GOT3 (cell line): ENCODE measurements around the gene IRS1.

Experiments
- DNase-seq: peaks from one replicate; lab custom pipeline; 2025; ENCODE audit warnings: mixed read lengths; lab: John Stamatoyannopoulos, UW

The IRS1 gene

GRCh38 chr2:226825056-226825455, 25.4 kb upstream of the IRS1 start:
- no peak for DNase-seq

GRCh38 chr2:226818930-226819329, 19.3 kb upstream of the IRS1 start:
- no peak for DNase-seq

- DNase-seq = no peak
Measured at GRCh38 chr2:226813148-226813701, 13.6 kb upstream of the IRS1 start.

GRCh38 chr2:226803410-226803809, 3.8 kb upstream of the IRS1 start:
- no peak for DNase-seq

- no peak for DNase-seq
Measured at GRCh38 chr2:226802573-226802972, 3.0 kb upstream of the IRS1 start.

- DNase-seq = no peak
Measured at GRCh38 chr2:226800941-226801784, 1.5 kb upstream of the IRS1 start.

- DNase-seq = no peak
Measured at GRCh38 chr2:226799976-226800940, 638 bp upstream of the IRS1 start.

GRCh38 chr2:226798422-226799210, 1.0 kb downstream of the IRS1 start:
- DNase-seq = no peak

- DNase-seq = no peak
Measured at GRCh38 chr2:226797989-226798421, 1.6 kb downstream of the IRS1 start.

GRCh38 chr2:226797289-226797988, 2.2 kb downstream of the IRS1 start:
- no peak for DNase-seq

- no peak for DNase-seq
Measured at GRCh38 chr2:226796840-226797288, 2.8 kb downstream of the IRS1 start.

- DNase-seq = no peak
Measured at GRCh38 chr2:226796012-226796839, 3.4 kb downstream of the IRS1 start.

- no peak for DNase-seq
Measured at GRCh38 chr2:226795281-226796011, 4.2 kb downstream of the IRS1 start.

- DNase-seq = no peak
Measured at GRCh38 chr2:226794751-226795171, 4.9 kb downstream of the IRS1 start.

- no peak for DNase-seq
Measured at GRCh38 chr2:226794196-226794661, 5.4 kb downstream of the IRS1 start.

- no peak for DNase-seq
Measured at GRCh38 chr2:226793646-226794045, 6.0 kb downstream of the IRS1 start.

GRCh38 chr2:226792155-226792881, 7.3 kb downstream of the IRS1 start:
- DNase-seq = no peak

- DNase-seq = peak; percentile 59
Measured at GRCh38 chr2:226791487-226792081, 8.0 kb downstream of the IRS1 start.
